Sciatic nerve (tissue), 2 donors: ENCODE measurements around the gene PFKP. TPM values are rescaled to one million over a fixed set of nuclear protein-coding genes. Genes with fewer than 3 reads are reported as not detected.
A peak's percentile ranks its signal among the peaks of the same experiment; 100 is the strongest.
"Not testable (repeated sequence)": the region's sequence is repeated elsewhere in the genome, so short reads cannot be mapped to it uniquely, and the experiment has no call there.

Source experiments
- ATAC-seq: fragments of 200-7000 bp; cut with Tn5 transposase; one replicate; pipeline ENCODE4 v1.9.1; 2020; ENCODE audit warnings: mild to moderate bottlenecking, moderate library complexity
- DNase-seq: peaks from one replicate; pipeline ENCODE4 v3.0.0-alpha.2; 2020; ENCODE audit warnings: low spot score
- intact Hi-C: fragments of 100-400 bp; cut with DNase I; formaldehyde crosslinking; loops from one replicate; pipeline ENCODE4 v1.14.2; 2022
- total RNA-seq: library from RNA; stranded (reverse); fragmentation: NEBNext Ultra II Directional; extraction: Animal tissue kit (Norgen Biotek cat#: 25700); gene quantifications from one replicate; pipeline ENCODE4 v1.2.1, GENCODE V29; 2021
- donor health status: DM: no; HTN: no; CAD: no.
- donor health status: DM: no; HTN: no; CAD: no.

PFKP gene
- total RNA-seq, 1 donor from 2014 or later, result 41.3 TPM

DNA sequence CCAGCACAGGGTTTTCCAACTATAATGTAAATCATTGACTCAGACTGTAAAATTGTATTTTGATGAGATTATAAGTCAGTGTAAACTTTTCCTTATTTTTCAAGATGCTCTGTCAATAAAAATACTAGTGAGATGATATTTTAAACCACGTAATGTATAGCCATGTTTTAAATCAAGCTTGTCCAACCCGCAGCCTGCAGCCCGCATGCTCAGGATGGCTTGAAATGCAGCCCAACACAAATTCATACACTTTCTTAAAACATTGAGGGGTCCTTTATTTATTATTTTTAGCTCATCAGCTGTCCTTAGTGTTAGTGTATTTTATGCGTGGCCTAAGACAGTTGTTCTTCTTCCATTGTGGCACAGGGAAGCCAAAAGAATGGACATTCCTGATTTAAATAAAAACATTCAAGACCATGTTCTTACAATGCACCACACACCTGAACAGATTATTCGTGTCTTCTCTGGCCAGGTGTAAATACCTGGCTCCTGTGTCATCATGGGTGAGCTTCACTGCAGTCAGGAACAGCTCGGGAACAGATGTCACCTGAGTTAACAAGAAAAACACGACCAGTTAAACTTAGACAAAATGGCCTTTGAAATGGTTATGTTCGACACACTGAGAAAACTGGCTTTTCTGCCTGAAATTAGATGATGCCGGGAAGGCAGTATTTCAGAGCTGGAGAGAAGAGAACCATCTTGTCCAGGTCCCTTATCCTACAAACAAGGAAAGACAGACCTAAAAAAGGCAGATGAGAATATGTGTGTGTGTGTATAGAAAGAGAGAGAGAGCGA is 99.3 kb downstream of the PFKP start:
- intact Hi-C loops, result no loop called here
- no peak for DNase-seq
- ATAC-seq, result no peak

DNA sequence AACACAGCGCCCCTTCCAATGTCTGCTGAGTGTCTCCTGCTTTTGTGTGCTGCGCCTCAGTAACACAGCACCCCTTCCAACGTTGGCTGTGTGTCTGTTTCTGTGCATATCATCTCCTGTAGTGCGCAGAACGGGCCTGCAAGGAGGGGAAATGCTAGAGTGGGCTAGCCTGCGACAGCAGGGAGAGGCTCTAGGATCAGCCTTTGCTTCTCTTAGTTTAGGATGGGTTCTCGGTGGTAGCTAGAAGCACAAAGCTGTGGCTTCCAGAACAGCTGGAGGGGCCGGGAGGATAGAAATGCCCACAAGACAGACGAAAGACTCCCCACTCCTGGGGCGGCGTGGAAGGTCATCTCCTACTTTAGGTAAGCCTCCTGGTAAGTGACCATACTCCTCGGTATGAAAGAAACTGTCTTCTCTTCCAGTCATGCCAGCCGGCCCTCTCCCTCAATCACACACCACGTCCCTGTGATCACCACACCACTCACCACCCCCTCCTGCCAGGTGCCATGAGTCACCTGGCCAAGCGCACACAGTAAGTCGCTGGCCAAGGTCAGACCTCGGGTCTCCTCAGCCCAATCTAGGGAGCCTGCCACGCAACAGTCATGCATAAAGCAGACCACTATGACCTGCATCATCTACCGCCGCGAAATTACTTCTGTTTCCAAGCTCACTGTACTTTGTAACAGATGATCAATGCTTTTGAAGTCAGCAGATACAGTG is 100.4 kb downstream of the PFKP start:
- DNase-seq (no peak), ATAC-seq (no peak)
- intact Hi-C loops, result no loop called here

DNA sequence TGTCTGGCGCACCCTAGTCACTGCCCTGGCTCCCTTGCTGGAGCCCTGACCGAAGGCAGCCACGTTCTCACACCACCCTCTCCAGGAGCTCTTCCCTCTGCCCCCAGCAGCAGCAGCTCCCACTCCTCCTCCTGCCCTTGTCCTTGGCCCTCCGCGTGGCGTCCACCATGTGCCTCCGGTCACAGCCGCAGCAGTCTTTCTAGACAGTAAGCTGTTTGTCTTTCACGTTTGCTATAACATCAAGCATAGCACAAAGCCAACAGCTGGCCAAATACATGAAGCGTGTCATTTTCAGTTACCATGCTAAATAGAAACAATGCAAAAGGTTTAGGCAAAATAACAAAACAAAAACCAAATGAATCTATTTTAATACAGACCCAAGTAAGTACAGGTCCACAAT is 101.9 kb downstream of the PFKP start:
- intact Hi-C loops, result no loop called here

GRCh38 chr10:3169673-3170072 is 102.3 kb downstream of the PFKP start:
- ATAC-seq, result no peak
- intact Hi-C loops, result no loop called here
- DNase-seq, result no peak

More for the DNA sequence above, 101.9 kb downstream of the PFKP start:
- DNase-seq, result no peak
- no peak for ATAC-seq

DNA sequence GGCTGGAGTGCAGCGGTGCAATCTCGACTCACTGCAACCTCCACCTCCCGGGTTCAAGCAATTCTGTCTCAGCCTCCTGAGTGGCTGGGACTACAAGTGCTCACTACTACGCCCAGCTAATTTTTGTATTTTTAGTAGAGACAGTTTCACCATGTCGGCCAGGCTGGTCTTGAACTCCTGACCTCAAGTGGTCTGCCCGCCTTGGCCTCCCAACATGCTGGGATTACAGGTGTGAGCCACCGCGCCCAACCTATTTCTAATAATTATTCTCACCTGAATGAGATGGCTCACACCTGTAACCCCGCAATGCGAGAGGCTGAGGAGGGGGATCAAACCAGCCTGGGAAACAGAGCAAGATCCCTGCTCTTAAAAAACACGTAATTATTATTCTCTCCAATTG is 104.1 kb downstream of the PFKP start:
- intact Hi-C loops, DNase-seq, ATAC-seq: not testable (repeated sequence)

DNA sequence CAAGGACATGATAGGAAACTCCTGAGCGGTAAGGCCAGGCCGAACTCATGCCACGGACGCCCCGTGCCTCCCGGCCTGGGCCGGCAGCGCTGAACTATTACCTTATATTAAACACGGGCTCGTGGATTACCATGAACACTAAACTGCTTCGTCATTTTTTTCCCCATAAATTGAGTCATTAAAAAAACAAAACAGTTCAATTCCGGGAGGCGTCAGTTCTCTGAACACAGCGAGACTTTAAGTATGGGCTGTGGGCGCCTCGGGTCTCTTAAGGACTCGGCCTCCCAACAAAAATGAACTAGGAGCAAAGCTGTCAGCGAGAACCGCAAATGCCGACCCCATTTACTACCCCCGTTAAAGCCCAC is 104.7 kb downstream of the PFKP start:
- intact Hi-C loops, result no loop called here
- DNase-seq (no peak), ATAC-seq (no peak)

- DNase-seq (peak; percentile 99), ATAC-seq (peak; percentile 98)
- intact Hi-C loops, result no loop called here
These were observed 105.3 kb downstream of the PFKP start, which contains the start of gene PITRM1 for GRCh38 chr10:3172446-3173170. Gene PITRM1, minus strand, starts transcription at chr10:3172782. Its CDS starts 10 bp downstream, at chr10:3172772.

- DNase-seq (peak; percentile 91), ATAC-seq (peak; percentile 1)
- intact Hi-C loops, result no loop called here
These were observed 106.0 kb downstream of the PFKP start for GRCh38 chr10:3173171-3173878.

DNA sequence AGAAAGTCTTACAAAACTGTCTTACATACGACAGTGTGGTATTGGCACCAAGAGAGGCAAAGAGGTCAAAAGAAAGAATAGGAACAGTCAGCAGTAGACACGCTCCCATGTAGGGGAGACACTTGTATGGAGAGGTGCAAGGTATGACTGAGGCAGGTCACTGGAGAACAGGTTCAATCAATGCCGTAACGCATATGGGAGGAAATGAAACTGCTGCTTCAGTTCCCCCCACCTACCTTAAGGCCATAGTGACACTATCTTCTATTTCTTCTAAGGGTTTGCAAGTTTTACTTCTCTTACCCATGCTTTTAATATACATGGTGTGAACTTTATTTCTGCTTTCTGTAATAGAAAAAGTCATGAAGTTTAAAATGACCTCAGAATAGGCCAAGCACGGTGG is 110.7 kb downstream of the PFKP start:
- ATAC-seq (no peak), DNase-seq (no peak)
- intact Hi-C loops, result no loop called here

- intact Hi-C loops, result no loop called here
These were observed 111.8 kb downstream of the PFKP start for GRCh38 chr10:3179174-3179573.

DNA sequence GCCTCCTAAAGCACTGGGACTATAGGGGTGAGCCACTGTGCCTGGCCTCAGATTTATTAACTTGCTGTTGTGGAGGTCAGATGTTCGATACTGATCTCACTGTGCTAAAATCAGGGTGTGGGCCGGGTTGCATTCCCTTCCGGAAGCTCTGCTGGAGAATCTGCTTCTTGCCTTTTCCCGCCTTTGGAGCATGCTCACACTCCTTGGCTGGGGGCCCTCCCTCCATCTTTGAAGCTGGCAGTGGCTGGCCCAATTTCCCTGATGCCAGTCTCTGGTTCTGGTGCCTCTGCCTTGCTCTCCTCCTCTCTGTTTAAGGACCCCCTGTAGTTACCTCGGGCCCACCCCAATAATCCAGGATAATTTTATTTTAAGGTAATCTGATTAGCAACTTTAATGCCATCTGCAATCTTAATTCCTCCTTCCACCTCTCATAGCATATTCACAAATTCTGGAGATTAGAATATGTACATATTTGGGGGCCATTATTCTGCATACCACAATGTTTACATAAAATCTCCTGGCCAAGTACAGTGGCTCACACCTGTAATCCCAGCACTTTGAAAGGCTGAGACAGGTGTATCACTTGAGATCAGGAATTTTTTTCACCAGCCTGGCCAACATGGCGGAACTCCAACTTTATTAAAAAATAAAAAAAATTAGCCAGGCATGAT is 113.1 kb downstream of the PFKP start:
- DNase-seq, result no peak
- intact Hi-C loops, result loop anchor here (2.0 kb wide), 1 partner anchor 772 kb away; no protein-coding TSS in a partner anchor
- ATAC-seq, result no peak

More at GRCh38 chr10:3179174-3179573, 111.8 kb downstream of the PFKP start:
- ATAC-seq (no peak), DNase-seq (no peak)

GRCh38 chr10:3185386-3185785 is 118.0 kb downstream of the PFKP start:
- no peak for DNase-seq
- intact Hi-C loops, result no loop called here
- ATAC-seq, result no peak

DNA sequence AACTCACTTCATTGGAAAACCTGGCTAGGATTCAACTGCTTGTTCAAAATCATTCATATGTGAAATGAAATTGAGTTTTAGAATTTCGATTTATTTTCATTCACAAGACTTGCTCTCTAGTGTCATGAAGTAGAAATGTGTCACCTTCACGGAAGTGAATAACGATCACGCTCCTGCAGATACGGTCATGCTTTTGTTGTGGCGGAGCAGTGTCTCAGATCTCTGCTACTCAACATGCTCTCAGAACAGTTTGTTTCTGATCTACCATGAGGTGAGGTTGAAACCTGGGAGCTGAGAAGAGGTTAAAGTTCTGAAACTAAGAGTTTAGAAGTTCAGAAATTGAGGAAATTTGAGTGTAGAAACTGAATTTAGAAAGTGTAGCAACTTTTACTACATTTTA is 119.0 kb downstream of the PFKP start:
- no peak for DNase-seq
- ATAC-seq, result no peak
- intact Hi-C loops, result no loop called here

Other genes with a start within 250 kb of the PFKP start
- 85.7 TPM for gene PITRM1, start 105.2 kb downstream of the PFKP start, total RNA-seq